Panc1 (cell line): ENCODE data around the gene SCN9A. TPM values are rescaled to one million over a fixed set of nuclear protein-coding genes. Genes with fewer than 3 reads are reported as not detected.

Source experiments
- ATAC-seq: fragments of 200-7000 bp; cut with Tn5 transposase; 2 replicates; pipeline ENCODE4 v1.9.1; 2020; ENCODE audit warnings: mild to moderate bottlenecking, moderate library complexity
- BruUV-seq: library from RNA; stranded (reverse); fragments of 400-500 nt; replicated peaks from 2 replicates; lab custom pipeline; 2021; lab: Mats Ljungman, UMichigan
- CTCF ChIA-PET: fragments of 300-600 bp; sonication (Branson Sonifier 250); formaldehyde crosslinking; loops from one replicate; lab custom pipeline; 2022; ENCODE audit warnings: antibody characterized with exemption; lab: Charles Lee
- POLR2A ChIA-PET: fragments of 300-600 bp; sonication (Branson Sonifier 250); formaldehyde crosslinking; loops from one replicate; lab custom pipeline; 2022; ENCODE audit warnings: antibody characterized with exemption; lab: Charles Lee
- DNase-seq: peaks from one replicate; pipeline ENCODE4 v3.0.0-alpha.2; 2010; ENCODE audit warnings: low read depth, low spot score
- H3K27ac ChIP-seq: 2 replicates; pipeline ENCODE4 v1.5.1; 2011; ENCODE audit warnings: mild to moderate bottlenecking, low read length, inconsistent platforms
- H3K27me3 ChIP-seq: fragments of 200-500 bp; sonication (Bioruptor generic); 2 replicates; pipeline ENCODE4 v1.6.0; 2014; ENCODE audit warnings: low read length, inconsistent platforms; ENCODE audit not compliant: control insufficient read depth, insufficient read depth
- H3K36me3 ChIP-seq: fragments of 200-500 bp; sonication (Bioruptor generic); 2 replicates; pipeline ENCODE4 v1.5.1; 2014; ENCODE audit warnings: inconsistent platforms, mild to moderate bottlenecking, low read length, moderate library complexity; ENCODE audit not compliant: control insufficient read depth, insufficient read depth
- H3K4me1 ChIP-seq: 2 replicates; pipeline ENCODE4 v1.5.1; 2011; ENCODE audit warnings: inconsistent platforms, mild to moderate bottlenecking, low read length, moderate library complexity; ENCODE audit not compliant: control insufficient read depth, insufficient read depth
- H3K4me3 ChIP-seq, 2 experiments: 2 replicates each; pipeline ENCODE4 v1.5.1; 2011 to 2012; ENCODE audit warnings: low read depth in 2 of 2, low read length in 2 of 2, mild to moderate bottlenecking in 2 of 2, inconsistent platforms in 1 of 2, moderate library complexity in 1 of 2
- H3K9me3 ChIP-seq: fragments of 200-500 bp; sonication (Bioruptor generic); 2 replicates; pipeline ENCODE4 v1.5.1; 2014; ENCODE audit warnings: low read depth, mild to moderate bottlenecking, inconsistent platforms, low read length, moderate library complexity; ENCODE audit not compliant: control insufficient read depth, insufficient read depth
- CTCF ChIP-seq: fragments of 450-650 bp; IDR thresholded peaks from 2 replicates; pipeline ENCODE4 v1.5.1; 2017; ENCODE audit warnings: mild to moderate bottlenecking
- POLR2AphosphoS5 ChIP-seq: IDR thresholded peaks from 2 replicates; pipeline ENCODE4 v1.6.1; 2012; ENCODE audit warnings: mild to moderate bottlenecking, low read depth, low read length, moderate library complexity
- SIN3A ChIP-seq: IDR thresholded peaks from 2 replicates; pipeline ENCODE4 v1.6.1; 2012; ENCODE audit warnings: low read depth, mild to moderate bottlenecking, low read length, moderate library complexity, borderline replicate concordance; ENCODE audit not compliant: insufficient read depth
- TCF7L2 ChIP-seq: IDR thresholded peaks from 2 replicates; pipeline ENCODE4 v1.6.1; 2011; ENCODE audit warnings: mild to moderate bottlenecking, low read depth, low read length, inconsistent platforms
- in situ Hi-C: cut with HindIII; loops from 2 replicates; pipeline ENCODE4 v1.10.0; 2016; ENCODE audit warnings: low sequenced_read_pairs, low pct_unique_long_range_greater_than_20kb
- intact Hi-C: fragments of 100-400 bp; cut with micrococcal nuclease; formaldehyde crosslinking; loops from one replicate; pipeline ENCODE4 v1.10.0; 2022; ENCODE audit not compliant: unreplicated experiment
- total RNA-seq: library from RNA; stranded (reverse); gene quantifications from one replicate; pipeline ENCODE4 v1.2.1, GENCODE V29; 2021; ENCODE audit not compliant: unreplicated experiment
- TF ChIP-seq, protein P1 (sequence below), 2 experiments: IDR thresholded peaks; 2 replicates each; pipeline ENCODE4 v1.6.1; 2011 to 2012; ENCODE audit warnings: low read depth in 2 of 2, control low read depth in 1 of 2, low read length in 1 of 2, mild to moderate bottlenecking in 1 of 2, moderate library complexity in 1 of 2; ENCODE audit not compliant: insufficient read depth in 1 of 2

SCN9A gene
- total RNA-seq, 1 experiment from 2014 or later: 0.10 TPM

GRCh38 chr2:166373539-166373938 is 2.2 kb downstream of the SCN9A start:
- intact Hi-C loops: no loop called here
- POLR2A ChIA-PET: no interaction called here
- no peaks in the 10 kb centered on the region; the same call in 1 of the 2 replicates for H3K4me1 ChIP-seq
- in situ Hi-C loops: no loop called here
- no peaks in the 10 kb centered on the region for H3K36me3 ChIP-seq
- H3K27ac ChIP-seq: no peak overlapping the region
- CTCF ChIA-PET: no interaction called here
- DNase-seq: no peak
- H3K27me3 ChIP-seq: peaks cover 8% of the 10 kb centered on the region
- no peak for ATAC-seq
- BruUV-seq: no TSS peak
- TF ChIP-seq, protein P1, sequence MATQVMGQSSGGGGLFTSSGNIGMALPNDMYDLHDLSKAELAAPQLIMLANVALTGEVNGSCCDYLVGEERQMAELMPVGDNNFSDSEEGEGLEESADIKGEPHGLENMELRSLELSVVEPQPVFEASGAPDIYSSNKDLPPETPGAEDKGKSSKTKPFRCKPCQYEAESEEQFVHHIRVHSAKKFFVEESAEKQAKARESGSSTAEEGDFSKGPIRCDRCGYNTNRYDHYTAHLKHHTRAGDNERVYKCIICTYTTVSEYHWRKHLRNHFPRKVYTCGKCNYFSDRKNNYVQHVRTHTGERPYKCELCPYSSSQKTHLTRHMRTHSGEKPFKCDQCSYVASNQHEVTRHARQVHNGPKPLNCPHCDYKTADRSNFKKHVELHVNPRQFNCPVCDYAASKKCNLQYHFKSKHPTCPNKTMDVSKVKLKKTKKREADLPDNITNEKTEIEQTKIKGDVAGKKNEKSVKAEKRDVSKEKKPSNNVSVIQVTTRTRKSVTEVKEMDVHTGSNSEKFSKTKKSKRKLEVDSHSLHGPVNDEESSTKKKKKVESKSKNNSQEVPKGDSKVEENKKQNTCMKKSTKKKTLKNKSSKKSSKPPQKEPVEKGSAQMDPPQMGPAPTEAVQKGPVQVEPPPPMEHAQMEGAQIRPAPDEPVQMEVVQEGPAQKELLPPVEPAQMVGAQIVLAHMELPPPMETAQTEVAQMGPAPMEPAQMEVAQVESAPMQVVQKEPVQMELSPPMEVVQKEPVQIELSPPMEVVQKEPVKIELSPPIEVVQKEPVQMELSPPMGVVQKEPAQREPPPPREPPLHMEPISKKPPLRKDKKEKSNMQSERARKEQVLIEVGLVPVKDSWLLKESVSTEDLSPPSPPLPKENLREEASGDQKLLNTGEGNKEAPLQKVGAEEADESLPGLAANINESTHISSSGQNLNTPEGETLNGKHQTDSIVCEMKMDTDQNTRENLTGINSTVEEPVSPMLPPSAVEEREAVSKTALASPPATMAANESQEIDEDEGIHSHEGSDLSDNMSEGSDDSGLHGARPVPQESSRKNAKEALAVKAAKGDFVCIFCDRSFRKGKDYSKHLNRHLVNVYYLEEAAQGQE (IDR thresholded peaks at IDR 0.05; ENCODE audit: insufficient read depth in 1 of 2, low read depth in 2 of 2, low read length in 1 of 2): no peak
- TF ChIP-seq SIN3A (no peak), POLR2AphosphoS5 (no peak), CTCF (no peak), TCF7L2 (no peak)
- H3K4me3 ChIP-seq: no peak overlapping the region
- H3K9me3 ChIP-seq: no peaks in the 10 kb centered on the region

- no TSS peak for BruUV-seq
- Histone ChIP-seq H3K27me3 (peaks cover 8% of the 10 kb centered on the region), H3K27ac (no peak overlapping the region), H3K4me3 (no peak overlapping the region), H3K36me3 (no peaks in the 10 kb centered on the region), H3K9me3 (no peaks in the 10 kb centered on the region), H3K4me1 (no peaks in the 10 kb centered on the region; the same call in 1 of the 2 replicates)
- intact Hi-C loops: no loop called here
- in situ Hi-C loops: no loop called here
- ATAC-seq (no peak), DNase-seq (no peak)
- TF ChIP-seq SIN3A (no peak), TCF7L2 (no peak), POLR2AphosphoS5 (no peak), CTCF (no peak)
- TF ChIP-seq, protein P1 (IDR thresholded peaks at IDR 0.05; ENCODE audit: insufficient read depth in 1 of 2, low read depth in 2 of 2, low read length in 1 of 2): no peak
- CTCF ChIA-PET: no interaction called here
- POLR2A ChIA-PET: no interaction called here
Measured at GRCh38 chr2:166373105-166373504, 2.6 kb downstream of the SCN9A start.
